HG03575 (cell line): ENCODE measurements around the gene RASSF7.

Source experiments
- ATAC-seq: cut with Tn5 transposase; IDR thresholded peaks from one replicate; pipeline ENCODE4 v1.9.1; 2021; ENCODE audit not compliant: unreplicated experiment, insufficient number of reproducible peaks, low FRiP score; ENCODE audit errors: extremely low read depth

The RASSF7 gene

DNA sequence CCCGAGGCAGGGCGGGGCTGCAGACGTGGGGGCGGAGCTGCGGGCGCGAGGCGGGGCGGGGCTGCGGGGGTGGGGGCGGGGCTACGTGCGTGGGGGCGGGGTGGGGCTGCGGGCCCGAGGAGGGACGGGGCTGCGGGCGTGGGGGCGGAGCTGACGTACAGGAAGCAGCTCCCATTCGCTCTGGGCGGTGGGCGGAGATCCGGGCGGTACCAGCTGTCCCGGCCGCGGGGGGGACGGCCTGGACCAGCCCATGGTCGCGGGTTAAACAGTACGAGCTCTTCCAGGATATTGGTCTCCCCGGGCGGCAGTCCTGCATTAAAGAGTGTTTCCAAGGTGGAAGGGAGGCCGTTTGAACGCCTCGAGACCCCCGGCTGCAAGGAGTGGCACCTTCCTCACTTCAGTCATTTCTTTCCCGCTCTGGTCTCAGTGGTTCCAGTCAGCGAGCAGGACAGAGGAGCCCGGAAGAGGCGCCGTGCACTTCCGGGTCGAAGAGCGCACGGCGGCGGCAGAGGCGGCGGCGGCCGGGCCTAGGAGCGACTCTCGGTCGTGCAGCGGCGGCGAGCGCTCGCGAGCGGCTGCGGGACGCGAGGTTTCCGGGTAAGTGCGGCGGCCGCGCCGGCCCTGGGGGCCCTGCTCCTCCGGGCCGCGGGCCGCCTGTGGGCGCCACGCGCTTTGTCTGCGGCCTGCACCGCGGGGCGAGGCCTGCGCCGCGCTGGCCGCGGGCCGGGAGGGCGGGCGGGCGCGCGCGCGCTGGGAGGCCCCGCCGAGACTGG is 15.4 kb downstream of the RASSF7 start, which contains the start of gene PHRF1:
PHRF1 (plus strand) TSS at position 475 of the 773 bp plus-strand sequence. CDS start 5,043 bp downstream, outside the sequence.
- no peak for ATAC-seq

DNA sequence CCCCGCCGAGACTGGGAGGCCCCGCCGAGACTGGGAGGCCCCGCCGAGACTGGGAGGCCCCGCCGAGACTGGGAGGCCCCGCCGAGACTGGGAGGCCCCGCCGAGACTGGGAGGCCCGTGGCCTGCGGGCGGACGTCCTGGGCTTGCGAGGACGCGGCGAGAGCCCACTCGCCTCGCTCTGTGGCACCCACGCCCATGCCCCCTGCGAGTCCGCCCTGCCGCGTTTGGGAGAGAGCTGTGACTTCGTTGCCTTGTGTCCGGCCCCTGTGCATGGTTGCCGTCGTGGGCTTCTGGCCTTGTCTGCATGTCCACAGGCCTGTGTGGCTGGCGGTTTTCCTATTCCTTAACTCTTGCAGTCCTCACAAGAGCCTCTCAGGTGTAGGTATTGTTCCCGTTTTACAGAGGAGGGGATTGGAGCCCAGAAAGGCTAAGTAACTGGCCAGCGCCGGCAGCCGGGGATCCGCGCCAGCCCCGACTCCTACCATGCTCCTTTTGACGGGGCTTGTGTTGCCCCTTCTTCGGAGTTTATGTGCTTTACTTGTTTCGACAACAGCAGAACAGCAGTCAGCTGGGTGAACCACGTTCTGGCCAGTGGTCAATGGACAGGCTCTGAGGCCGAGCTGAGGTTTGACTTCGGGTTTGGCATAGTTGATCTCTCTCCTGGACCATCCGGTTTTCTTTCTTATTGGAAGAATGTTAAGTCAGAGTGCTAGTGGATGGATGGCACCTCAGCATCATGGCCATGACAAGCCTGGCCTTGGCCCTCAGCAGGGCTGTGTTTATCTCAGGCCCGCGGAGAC is 16.2 kb downstream of the RASSF7 start:
- no peak for ATAC-seq

DNA sequence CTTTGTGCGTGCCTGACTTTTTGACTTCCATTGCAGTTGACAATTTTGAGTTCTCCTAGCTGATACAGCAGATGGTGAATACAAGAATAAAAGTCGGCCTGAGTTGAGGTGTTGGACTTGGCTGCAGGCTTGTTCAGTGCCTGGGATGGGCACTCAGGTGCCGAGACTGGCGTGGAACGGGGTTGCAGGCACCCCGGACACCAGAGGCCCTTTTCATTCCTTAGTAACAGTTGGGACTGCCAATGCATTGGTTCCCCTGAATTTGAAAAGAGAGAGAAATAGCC is 16.8 kb downstream of the RASSF7 start:
- no peak for ATAC-seq

DNA sequence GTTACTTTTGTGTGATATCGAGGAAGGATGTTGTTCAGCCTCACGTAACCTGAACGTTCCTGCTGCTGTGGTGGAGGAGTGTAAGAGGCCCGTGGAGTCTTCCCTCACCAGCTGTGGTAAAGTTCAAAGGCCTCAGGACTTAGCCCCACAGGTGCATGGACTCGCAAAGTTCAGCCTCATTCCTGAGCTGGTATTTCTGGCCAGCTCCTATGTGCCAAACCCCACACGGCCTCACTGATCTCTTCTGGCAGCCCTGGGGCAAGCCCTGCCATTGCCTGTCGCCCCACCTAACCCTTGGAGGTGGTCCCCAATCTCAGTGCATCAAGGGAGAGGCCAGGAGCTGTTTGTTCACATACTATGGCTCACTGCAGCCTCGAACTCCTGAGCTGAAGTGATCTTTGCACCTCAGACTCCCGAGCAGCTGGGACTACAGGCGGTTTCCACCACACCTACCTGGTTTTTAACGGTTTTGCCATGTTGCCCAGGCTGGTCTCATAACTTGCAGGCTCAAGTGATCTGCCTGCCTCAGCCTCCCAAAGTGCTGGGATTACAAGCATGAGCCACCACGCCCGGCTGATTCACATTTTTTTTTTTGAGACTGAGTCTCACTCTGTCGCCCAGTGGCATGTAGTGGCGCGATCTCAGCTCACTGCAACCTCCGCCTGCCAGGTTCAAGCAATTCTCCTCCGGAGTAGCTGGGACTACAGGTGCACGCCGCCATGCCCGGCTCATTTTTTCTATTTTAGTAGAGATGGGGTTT is 17.7 kb downstream of the RASSF7 start:
- ATAC-seq: no peak

DNA sequence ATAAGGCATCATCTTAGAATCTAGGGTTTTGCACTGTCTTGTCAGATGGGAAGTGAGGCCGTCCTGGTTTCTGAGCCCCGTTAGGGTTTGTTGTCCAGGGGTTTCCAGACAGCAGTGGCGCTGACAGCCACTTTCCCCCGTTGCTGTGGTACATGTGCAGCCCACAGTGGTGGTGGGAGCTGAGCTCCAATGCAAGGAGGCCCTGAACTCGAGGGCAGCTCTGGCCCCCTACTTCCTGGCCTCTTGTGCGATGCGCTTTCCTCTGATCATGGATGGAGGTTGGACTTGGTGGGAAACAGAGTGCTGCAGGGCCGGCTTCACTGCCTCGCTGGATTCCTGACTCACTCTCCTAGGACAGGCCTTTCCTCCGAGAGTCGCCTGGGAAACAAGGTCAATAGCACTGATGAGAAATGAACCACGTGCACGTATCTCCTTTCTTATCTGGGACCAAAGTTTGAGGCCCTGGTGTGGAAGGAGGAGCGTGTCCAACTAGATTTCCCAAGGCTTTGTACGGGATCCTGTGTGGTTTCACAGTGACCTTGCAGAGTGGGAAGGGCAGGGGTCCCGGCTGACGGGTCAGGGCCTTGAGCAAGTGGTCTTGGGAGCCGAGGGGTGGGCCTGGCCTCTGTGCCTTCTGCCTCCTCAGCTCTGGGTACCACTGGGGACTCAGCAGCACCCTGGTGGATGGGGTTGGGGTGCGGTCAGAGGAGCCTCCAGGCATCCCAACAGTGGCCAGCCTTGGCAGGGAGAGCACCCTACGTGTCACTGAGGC is 19.2 kb downstream of the RASSF7 start:
- no peak for ATAC-seq

DNA sequence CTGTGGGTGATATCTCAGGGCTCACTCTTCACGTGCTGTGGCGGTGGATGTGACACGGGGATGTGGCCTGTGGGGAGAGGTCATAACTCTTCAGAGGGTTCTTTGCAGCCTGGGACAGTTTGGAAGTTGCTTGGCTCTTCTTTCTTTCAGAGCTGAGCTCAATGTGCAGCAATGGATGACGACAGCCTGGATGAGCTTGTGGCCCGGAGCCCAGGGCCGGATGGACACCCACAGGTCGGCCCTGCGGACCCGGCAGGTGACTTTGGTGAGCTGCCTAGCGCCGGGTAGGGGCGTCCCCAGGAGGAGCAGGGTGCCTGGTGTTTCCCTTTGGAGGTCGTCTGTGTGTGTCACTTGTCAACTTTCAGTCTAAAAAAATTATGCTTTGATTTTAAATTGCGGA is 20.6 kb downstream of the RASSF7 start:
- ATAC-seq: no peak

DNA sequence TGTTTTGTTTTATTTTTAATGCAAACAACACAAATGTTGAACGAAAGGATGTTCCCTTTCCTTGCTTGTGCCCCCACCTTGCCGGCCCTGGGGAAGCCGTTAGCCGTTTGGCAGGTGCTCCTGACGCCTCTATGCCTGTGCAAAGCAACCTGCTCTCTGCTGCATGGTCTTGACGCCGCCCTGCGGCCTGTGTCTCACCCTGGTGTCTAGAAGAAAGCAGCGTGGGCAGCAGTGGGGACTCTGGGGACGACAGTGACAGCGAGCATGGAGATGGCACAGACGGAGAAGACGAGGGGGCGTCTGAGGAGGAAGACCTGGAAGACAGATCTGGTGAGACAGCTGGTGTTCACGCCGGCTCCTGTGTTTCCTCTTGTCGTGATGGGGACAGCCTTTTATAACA is 21.0 kb downstream of the RASSF7 start:
- no peak for ATAC-seq

DNA sequence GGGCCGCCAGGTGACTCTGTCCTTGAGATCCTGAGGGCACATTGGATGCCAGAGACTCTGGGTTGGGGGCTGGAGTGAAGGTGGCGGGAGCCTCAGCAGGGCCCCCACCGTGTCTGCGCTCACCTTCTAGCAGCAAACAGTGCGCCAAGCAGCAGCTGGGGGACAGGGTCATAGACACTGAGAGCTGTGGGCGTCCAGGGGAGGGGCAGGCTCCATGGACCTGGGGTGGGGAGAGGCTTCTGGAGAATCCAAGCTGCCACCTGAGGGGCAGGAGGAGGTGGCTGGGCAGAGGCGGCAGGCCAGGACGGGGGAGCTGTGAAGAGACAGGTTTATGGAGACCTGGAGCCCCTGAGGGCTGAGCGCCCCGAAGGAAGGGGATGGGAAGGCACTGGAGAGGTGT is 23.5 kb downstream of the RASSF7 start:
- no peak for ATAC-seq

DNA sequence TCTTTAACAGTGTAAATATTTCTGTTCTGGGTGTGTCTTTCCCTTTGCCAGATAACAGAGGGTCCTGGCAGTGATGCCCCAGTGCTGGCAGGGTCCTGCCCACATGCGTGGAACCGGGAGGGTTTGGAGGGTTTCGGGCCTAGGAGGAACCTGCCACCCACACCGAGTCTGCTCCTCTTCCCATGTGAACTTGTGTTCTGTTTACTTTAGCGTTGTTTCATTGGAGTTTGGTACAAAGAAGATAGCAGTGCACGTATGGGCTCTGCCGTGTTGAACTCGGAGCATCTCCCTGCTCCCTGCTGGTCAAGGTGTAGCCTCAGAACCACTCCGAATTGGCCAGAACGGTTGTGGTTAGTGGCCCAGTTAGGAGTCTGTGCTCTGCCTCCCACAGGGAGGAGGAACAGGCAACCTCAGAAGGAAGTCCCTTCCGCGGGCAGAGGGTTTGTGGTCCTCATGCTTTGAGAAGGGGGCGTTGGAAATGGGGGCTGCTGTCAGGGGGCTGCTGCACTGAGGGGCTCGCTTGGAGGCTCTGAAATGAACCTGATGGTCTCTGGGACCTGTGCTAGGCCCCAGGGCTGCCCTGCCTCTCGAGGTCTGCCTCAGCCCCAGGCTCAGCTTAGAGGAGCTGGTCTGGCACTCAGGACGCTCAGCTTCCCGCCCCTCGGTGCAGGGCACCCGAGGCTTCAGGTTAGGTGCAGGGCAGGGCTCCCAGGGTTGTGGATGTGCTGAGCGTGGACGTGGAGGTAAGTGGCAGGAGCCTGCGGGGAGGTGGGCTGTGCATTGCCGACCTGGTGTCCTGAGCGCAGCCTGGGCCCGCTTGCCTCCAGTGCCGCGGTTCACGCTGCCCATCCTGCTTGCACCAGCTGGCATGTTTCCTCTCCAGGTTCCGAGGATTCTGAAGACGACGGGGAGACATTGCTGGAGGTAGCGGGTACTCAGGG is 25.9 kb downstream of the RASSF7 start:
- no peak for ATAC-seq

DNA sequence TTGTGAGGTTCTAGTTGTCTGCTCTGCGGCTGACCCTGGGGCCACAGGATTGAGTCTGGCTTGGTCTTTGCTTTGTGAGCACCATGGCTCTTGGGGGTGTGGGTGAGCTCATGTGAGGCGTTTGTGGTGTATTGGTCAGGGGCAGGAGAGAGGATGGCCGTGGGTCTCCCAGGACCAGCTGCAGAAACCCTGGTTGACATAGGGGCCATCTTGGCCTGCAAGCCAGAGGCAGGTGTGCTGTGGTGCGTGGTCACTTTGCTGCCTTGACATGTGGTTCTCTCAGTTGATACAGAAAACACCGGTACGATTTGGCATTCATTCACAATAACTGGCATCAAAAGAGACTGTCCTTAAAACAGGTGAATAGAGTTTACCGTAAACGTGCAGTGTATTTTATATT is 26.8 kb downstream of the RASSF7 start:
- no peak for ATAC-seq

DNA sequence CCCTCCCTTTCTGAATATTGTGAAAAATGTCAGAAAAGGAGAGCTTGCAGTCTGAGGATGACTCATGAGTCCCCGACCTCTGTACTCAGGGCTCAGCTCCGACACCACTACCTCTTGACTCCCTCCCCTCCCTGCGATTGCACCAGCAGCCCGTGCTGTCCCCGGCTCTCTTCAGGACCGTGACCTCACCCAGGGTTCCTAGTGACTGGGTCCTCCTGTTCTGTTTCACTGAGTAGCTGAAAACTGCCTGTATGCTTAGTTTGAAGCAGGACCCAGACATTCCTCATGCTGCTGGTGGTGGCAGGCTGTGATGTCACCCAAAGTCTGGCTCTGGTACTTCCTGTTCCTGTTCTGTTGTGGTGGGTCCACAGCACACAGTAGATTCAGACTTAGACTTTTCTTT is 27.2 kb downstream of the RASSF7 start:
- ATAC-seq: no peak

DNA sequence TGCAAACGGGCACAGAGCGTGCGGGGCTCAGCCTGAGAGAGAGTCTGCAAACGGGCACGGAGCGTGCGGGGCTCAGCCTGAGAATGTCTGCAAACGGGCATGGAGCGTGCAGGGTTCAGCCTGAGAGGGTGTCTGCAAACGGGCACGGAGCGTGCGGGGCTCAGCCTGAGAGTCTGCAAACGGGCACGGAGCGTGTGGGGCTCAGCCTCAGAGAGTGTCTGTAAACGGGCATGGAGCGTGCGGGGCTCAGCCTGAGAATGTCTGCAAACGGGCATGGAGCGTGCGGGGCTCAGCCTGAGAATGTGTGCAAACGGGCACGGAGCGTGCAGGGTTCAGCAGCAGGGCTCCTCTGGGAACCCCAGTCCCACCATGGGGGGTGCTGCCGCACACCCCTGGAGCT is 29.0 kb downstream of the RASSF7 start:
- no peak for ATAC-seq

DNA sequence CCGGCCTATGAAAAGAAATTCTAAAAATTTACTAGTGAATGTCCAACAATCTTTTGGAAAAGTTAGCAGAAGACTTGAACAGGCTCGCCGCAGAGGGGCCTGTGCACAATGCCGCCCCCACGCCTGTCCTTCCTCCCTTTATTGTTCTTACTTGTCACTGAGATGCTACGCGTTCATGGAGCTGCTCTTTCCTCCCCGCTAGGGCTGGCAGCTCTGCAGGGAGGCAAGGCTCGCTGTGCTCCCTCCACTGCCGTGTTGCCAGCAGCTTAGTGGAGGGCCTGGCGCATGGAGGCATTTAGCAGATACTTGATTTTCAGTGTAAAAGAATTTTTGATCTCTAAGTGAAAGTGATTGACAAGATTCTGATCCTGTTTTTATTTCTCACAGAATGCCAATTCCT is 30.2 kb downstream of the RASSF7 start:
- no peak for ATAC-seq

DNA sequence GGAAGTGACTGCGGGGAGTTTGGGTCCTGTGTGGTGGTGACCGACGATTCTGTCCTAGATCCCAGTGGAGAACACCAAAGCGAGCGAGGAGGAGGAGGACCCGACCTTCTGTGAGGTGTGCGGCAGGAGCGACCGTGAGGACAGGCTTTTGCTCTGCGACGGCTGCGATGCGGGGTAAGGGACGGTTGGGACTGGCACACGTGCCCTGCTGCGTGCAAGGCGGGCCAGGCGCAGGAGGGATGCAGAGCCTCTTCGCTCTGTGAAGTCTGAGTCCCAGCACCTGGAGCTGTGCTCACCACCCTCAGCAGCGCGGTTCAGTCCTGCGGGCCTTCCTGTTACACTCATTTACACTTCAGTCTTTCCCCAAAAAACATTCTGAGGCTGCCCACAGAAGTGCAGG is 31.7 kb downstream of the RASSF7 start:
- ATAC-seq: no peak

DNA sequence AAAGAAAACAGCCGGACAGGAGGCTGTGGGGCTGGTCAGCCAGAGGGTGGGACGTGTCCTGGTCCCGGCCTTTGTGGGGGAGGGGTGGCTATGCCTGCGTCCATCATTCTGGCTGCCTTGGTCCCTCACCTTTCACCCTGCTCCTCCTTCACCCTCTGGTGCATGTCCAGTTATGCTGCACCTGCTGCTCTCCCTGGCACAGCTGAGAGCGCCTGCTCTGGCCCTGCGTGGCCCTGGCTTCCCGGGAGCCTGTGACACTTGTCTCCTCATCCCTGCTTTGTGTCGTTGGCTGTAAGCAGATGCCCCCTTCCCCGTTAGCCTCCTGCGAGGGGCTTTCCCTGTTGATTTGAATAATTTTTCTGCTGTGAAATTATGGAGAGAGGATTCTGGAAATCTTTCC is 32.1 kb downstream of the RASSF7 start:
- ATAC-seq: no peak

DNA sequence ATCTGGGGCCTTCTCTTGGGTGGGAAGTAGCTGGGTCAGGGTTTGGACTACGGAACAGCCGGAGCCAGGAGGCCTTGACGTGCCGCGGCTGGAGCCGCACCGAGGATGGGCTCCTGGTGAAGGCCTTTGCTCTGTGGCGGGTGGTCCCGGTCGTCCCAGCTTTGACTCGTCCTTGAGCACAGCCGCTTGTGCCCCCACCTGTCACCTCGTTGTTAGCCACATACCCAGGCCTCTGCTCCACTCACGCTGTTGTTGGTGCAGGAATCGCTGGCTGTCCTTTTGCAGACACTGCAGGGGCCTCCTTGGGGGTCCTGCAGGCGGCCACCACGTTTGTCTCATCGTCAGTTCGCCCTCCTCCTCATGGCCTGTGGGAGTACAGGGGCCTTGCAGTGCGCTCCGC is 32.6 kb downstream of the RASSF7 start:
- ATAC-seq: no peak

DNA sequence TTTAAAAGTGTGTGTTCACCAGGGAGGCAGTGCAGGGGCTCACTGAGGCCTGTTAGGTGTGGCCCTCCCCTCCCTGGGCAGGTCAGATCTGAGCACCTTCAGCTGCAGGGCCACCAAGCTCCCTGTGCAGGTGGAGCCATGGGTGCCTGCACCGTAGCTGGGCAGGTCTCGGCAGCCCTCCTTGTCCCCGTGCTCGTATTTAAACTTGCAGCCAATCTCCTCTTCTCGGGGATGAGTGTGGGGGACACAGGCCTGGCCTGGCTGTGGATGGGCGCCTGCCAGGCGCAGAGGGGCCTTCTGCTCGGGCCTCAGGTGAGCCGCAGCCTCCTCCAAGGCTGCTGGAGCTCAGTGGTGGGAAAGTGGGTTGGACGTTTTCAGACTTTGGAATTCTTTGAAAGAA is 34.6 kb downstream of the RASSF7 start:
- ATAC-seq: no peak

DNA sequence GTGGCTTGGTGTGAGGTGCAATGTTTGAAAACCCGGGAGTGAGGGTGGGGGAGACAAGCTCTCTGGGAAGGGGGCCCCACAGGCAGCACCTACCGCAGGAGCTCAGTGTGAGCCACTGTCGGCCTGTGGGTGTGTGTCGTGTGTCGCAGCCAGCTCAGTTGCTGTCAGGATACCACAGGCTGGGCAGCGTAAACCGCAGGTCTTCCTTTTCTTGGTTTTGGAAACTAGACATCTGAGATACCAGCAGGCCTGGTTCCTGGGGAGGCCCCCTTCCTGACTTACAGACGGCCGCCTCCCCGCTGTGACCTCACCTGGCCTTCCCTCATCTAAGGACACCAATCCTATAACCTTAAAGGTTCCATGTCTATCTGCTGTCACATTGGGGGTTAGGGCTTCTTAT is 35.6 kb downstream of the RASSF7 start:
- ATAC-seq: no peak
